K562 (cell line): ENCODE measurements around the gene NR1D1. TPM values are rescaled to one million over a fixed set of nuclear protein-coding genes. Genes with fewer than 3 reads are reported as not detected.

Experiments
- DMBX1 ChIP-seq: fragments of 250-450 bp; sonication (Bioruptor Pico); IDR thresholded peaks from 2 replicates; pipeline ENCODE4 v1.8.0; 2022; ENCODE audit warnings: inconsistent platforms, mild to moderate bottlenecking, moderate library complexity, borderline replicate concordance
- JUND ChIP-seq, 2 experiments: IDR thresholded peaks; 2 replicates in 1 of 2; 3 replicates in 1 of 2; pipeline ENCODE4 v1.6.1; 2011; ENCODE audit warnings: borderline replicate concordance in 2 of 2, low read depth in 2 of 2, low read length in 2 of 2, improper control_type of control experiment in 1 of 2, missing biosample characterization in 1 of 2, missing genetic modification characterization in 1 of 2, missing genetic modification reagents in 1 of 2
- polyA plus RNA-seq, 8 experiments: library from polyadenylated mRNA; depleted of rRNA in 4 of 8; stranded (reverse) in 5 of 8; unstranded in 3 of 8; fragments of >200 nt; fragmentation: Nextera tagmentation in 2 of 8; fragmentation: Illumina TruSeq in 1 of 8; extraction: Ambion mirVana in 2 of 8; extraction: Trizol in 1 of 8; gene quantifications; 2 replicates each; pipeline versions ENCODE4 v1.2.1 to v1.2.3, GENCODE V29; 2011 to 2014; ENCODE audit warnings: inconsistent platforms in 1 of 8, missing spikeins in 1 of 8
- total RNA-seq, 7 experiments: library from RNA; depleted of rRNA in 6 of 7; stranded (reverse); fragments of >200 nt in 6 of 7; fragmentation: Illumina TruSeq in 2 of 7; extraction: Trizol in 2 of 7; gene quantifications; 2 replicates each; pipeline versions ENCODE4 v1.2.1 to v1.2.3, GENCODE V29; 2011 to 2021; ENCODE audit warnings: low replicate concordance in 1 of 7
- TF ChIP-seq, protein P1 (sequence below): sonication (generic); formaldehyde crosslinking; IDR thresholded peaks from 2 replicates; pipeline ENCODE4 v1.8.0; 2022; ENCODE audit warnings: mild to moderate bottlenecking, missing genetic modification reagents
- TF ChIP-seq, protein P2 (sequence below): fragments of 450-650 bp; formaldehyde crosslinking; IDR thresholded peaks from 2 replicates; pipeline ENCODE4 v1.4.0; 2020; ENCODE audit warnings: mild to moderate bottlenecking, moderate library complexity

NR1D1 gene
- total and polyA plus RNA-seq, 9 of the 15 experiments (the other 6 are each of a cell fraction or from before 2014, with no cell fraction given) = 0.25 to 7.7 (median 0.65) TPM

DNA sequence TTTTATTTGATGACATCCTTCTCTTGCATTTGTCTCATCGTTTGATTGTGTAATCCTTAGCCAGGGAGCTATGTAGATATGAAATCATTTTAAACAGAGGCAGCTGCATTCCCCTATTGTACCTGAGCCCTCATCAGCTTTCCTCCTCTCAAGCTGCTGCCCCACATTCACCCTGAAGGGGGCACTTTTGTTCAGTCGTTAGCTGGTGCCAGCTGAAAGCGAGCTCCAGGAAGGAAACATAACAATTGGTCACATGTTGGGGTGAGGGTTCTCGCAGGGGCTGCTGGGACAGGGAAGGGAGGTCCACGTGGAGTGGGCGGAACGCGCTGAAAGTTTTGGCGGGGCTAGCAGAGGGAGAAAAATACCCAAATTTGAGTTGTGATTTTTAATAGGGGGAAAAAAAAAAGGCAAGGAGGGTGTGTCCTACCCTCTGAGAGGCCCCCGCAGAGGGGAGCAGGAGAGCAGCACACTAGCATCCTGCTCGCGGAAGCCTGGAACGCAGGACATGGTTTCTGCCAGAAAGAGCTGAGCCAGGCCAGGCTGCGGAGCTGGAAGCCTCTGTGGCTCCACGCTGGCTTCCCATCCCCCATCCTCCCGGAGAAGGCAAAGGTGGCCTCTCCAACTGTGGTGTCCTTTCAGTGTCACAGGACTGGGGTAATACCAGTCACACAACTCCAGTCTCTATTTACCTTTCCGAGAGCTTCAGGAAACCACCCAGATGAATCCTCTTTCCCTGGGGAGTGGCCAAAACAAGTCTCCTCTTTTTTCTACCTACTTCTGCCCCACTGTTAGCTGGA, 12.9 kb upstream of the NR1D1 start (continued):
- TF ChIP-seq, protein P1, sequence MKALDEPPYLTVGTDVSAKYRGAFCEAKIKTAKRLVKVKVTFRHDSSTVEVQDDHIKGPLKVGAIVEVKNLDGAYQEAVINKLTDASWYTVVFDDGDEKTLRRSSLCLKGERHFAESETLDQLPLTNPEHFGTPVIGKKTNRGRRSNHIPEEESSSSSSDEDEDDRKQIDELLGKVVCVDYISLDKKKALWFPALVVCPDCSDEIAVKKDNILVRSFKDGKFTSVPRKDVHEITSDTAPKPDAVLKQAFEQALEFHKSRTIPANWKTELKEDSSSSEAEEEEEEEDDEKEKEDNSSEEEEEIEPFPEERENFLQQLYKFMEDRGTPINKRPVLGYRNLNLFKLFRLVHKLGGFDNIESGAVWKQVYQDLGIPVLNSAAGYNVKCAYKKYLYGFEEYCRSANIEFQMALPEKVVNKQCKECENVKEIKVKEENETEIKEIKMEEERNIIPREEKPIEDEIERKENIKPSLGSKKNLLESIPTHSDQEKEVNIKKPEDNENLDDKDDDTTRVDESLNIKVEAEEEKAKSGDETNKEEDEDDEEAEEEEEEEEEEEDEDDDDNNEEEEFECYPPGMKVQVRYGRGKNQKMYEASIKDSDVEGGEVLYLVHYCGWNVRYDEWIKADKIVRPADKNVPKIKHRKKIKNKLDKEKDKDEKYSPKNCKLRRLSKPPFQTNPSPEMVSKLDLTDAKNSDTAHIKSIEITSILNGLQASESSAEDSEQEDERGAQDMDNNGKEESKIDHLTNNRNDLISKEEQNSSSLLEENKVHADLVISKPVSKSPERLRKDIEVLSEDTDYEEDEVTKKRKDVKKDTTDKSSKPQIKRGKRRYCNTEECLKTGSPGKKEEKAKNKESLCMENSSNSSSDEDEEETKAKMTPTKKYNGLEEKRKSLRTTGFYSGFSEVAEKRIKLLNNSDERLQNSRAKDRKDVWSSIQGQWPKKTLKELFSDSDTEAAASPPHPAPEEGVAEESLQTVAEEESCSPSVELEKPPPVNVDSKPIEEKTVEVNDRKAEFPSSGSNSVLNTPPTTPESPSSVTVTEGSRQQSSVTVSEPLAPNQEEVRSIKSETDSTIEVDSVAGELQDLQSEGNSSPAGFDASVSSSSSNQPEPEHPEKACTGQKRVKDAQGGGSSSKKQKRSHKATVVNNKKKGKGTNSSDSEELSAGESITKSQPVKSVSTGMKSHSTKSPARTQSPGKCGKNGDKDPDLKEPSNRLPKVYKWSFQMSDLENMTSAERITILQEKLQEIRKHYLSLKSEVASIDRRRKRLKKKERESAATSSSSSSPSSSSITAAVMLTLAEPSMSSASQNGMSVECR = peak; percentile 69; the same call in 1 of the 2 replicates
- TF ChIP-seq DMBX1 (CRISPR knock-in tag) (peak; percentile 78; the same call in 1 of the 2 replicates), JUND (IDR thresholded peaks at IDR 0.05; ENCODE audit: borderline replicate concordance, low read depth, low read length) (no peak; the same call in 1 of the 2 replicates), JUND (tag; IDR thresholded peaks at IDR 0.05; ENCODE audit: borderline replicate concordance, low read depth, low read length) (peak; percentile 47; the same call in 1 of the 3 replicates)
- TF ChIP-seq, protein P2, sequence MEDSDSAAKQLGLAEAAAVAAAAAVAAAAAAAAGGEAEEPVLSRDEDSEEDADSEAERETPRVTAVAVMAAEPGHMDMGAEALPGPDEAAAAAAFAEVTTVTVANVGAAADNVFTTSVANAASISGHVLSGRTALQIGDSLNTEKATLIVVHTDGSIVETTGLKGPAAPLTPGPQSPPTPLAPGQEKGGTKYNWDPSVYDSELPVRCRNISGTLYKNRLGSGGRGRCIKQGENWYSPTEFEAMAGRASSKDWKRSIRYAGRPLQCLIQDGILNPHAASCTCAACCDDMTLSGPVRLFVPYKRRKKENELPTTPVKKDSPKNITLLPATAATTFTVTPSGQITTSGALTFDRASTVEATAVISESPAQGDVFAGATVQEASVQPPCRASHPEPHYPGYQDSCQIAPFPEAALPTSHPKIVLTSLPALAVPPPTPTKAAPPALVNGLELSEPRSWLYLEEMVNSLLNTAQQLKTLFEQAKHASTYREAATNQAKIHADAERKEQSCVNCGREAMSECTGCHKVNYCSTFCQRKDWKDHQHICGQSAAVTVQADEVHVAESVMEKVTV (CRISPR knock-in tag) = peak; percentile 55; the same call in 1 of the 2 replicates
- TF ChIP-seq, all 486 proteins: peak for 119
